HCT116 (cell line): Measurements from ENCODE around the gene NUAK2. TPM values are rescaled to one million over a fixed set of nuclear protein-coding genes. Genes with fewer than 3 reads are reported as not detected.

Experiments
- ATAC-seq: fragments of 200-7000 bp; cut with Tn5 transposase; 2 replicates; pipeline ENCODE4 v1.9.1; 2020; ENCODE audit warnings: mild to moderate bottlenecking, moderate library complexity
- BruUV-seq: library from RNA; stranded (reverse); fragments of 400-500 nt; replicated peaks from 2 replicates; lab custom pipeline; 2021; lab: Mats Ljungman, UMichigan
- CTCF ChIA-PET: fragments of 300-600 bp; sonication (Branson Sonifier 250); formaldehyde crosslinking; loops from one replicate; lab custom pipeline; 2021; ENCODE audit warnings: antibody characterized with exemption; lab: Charles Lee
- POLR2A ChIA-PET: fragments of 300-600, 350-600 bp; sonication (Branson Sonifier 250); formaldehyde crosslinking; loops from one replicate; lab custom pipeline; 2021; ENCODE audit warnings: antibody characterized with exemption; lab: Charles Lee
- RAD21 ChIA-PET, 2 experiments: fragments of 300-600 bp; sonication (Branson Sonifier 250); formaldehyde crosslinking; loops; one replicate each; lab custom pipeline; 2023; ENCODE audit warnings: low total read pairs in 2 of 2; ENCODE audit not compliant: uncharacterized antibody in 2 of 2, unreplicated experiment in 2 of 2, low non-redundant PET in 1 of 2; lab: Charles Lee
- DNase-seq: peaks from one replicate; pipeline ENCODE4 v3.0.0-alpha.2; 2010; ENCODE audit warnings: low read depth, low spot score
- H2AFZ ChIP-seq: fragments of 200-600 bp; shearing (Covaris generic), sonication (generic); 2 replicates; pipeline ENCODE4 v1.6.1; 2017; ENCODE audit warnings: low read depth, mixed run types, mixed read lengths, antibody characterized with exemption, low read length; ENCODE audit not compliant: poor library complexity, severe bottlenecking
- H3K27ac ChIP-seq: 2 replicates; pipeline ENCODE4 v1.5.1; 2012; ENCODE audit warnings: low read depth, low read length
- H3K27me3 ChIP-seq: fragments of 200-600 bp; sonication (generic); 2 replicates; pipeline ENCODE4 v1.6.1; 2016; ENCODE audit warnings: mixed run types, low read length, mixed read lengths; ENCODE audit not compliant: insufficient read depth
- H3K36me3 ChIP-seq, 2 experiments: fragments of 200-500 bp in 1 of 2; fragments of 200-600 bp in 1 of 2; sonication (Bioruptor generic) in 1 of 2; sonication (generic) in 1 of 2; 2 replicates each; pipeline versions ENCODE4 v1.5.1 to v1.6.1; 2014 to 2016; ENCODE audit warnings: low read length in 2 of 2, inconsistent platforms in 1 of 2, mixed read lengths in 1 of 2, mixed run types in 1 of 2; ENCODE audit not compliant: insufficient read depth in 2 of 2, control insufficient read depth in 1 of 2
- H3K4me1 ChIP-seq, 2 experiments: fragments of 200-600 bp in 1 of 2; sonication (generic) in 1 of 2; 2 replicates each; pipeline versions ENCODE4 v1.5.1 to v1.6.1; 2012 to 2017; ENCODE audit warnings: low read length in 2 of 2, inconsistent platforms in 1 of 2, mild to moderate bottlenecking in 1 of 2, mixed read lengths in 1 of 2, mixed run types in 1 of 2, moderate library complexity in 1 of 2; ENCODE audit not compliant: insufficient read depth in 2 of 2, control insufficient read depth in 1 of 2
- H3K4me2 ChIP-seq: fragments of 200-600 bp; sonication (generic); 2 replicates; pipeline ENCODE4 v1.6.1; 2017; ENCODE audit warnings: mixed run types, low read length, mixed read lengths
- H3K4me3 ChIP-seq, 2 experiments: fragments of 200-600 bp in 1 of 2; sonication (generic) in 1 of 2; replicated peaks in 1 of 2; 2 replicates each; pipeline ENCODE4 v1.5.1; 2011 to 2016; ENCODE audit warnings: low read length in 2 of 2, control low read depth in 1 of 2, low read depth in 1 of 2, mild to moderate bottlenecking in 1 of 2, mixed read lengths in 1 of 2, mixed run types in 1 of 2
- H3K79me2 ChIP-seq: fragments of 200-600 bp; sonication (generic); 2 replicates; pipeline ENCODE4 v1.6.1; 2017; ENCODE audit warnings: mild to moderate bottlenecking, mixed run types, low read length, moderate library complexity, mixed read lengths; ENCODE audit not compliant: insufficient read depth
- H3K9ac ChIP-seq: fragments of 200-600 bp; sonication (generic); 2 replicates; pipeline ENCODE4 v1.6.1; 2016; ENCODE audit warnings: low read length, mixed read lengths
- H3K9me2 ChIP-seq: fragments of 200-600 bp; sonication (generic), shearing (Covaris generic); 2 replicates; pipeline ENCODE4 v1.6.1; 2017; ENCODE audit warnings: mixed run types, mild to moderate bottlenecking, moderate library complexity; ENCODE audit not compliant: insufficient read depth
- H3K9me3 ChIP-seq, 2 experiments: fragments of 200-500 bp in 1 of 2; fragments of 200-600 bp in 1 of 2; sonication (Bioruptor generic) in 1 of 2; sonication (generic) in 1 of 2; 2 replicates each; pipeline ENCODE4 v1.6.1; 2014 to 2017; ENCODE audit warnings: low read length in 2 of 2, mixed read lengths in 2 of 2, inconsistent platforms in 1 of 2, low read depth in 1 of 2, mild to moderate bottlenecking in 1 of 2, mixed run types in 1 of 2, moderate library complexity in 1 of 2; ENCODE audit not compliant: control insufficient read depth in 1 of 2, insufficient read depth in 1 of 2
- H4K20me1 ChIP-seq: fragments of 200-600 bp; sonication (generic), shearing (Covaris generic); 2 replicates; pipeline ENCODE4 v1.6.1; 2017; ENCODE audit warnings: mixed run types, mild to moderate bottlenecking, moderate library complexity; ENCODE audit not compliant: insufficient read depth
- ATF3 ChIP-seq: IDR thresholded peaks from 2 replicates; pipeline ENCODE4 v1.6.1; 2012
- CBX3 ChIP-seq: IDR thresholded peaks from 2 replicates; pipeline ENCODE4 v1.6.1; 2012; ENCODE audit warnings: low read depth
- CTCF ChIP-seq, 3 experiments: fragments of 200-600 bp in 1 of 3; sonication (generic) in 1 of 3; IDR thresholded peaks in 2 of 3; conservative IDR thresholded peaks in 1 of 3; 2 replicates each; pipeline ENCODE4 v1.5.1; 2012 to 2017; ENCODE audit warnings: low read depth in 2 of 3, low read length in 2 of 3, antibody characterized with exemption in 1 of 3, borderline replicate concordance in 1 of 3, control low read depth in 1 of 3, mild to moderate bottlenecking in 1 of 3, mixed read lengths in 1 of 3, mixed run types in 1 of 3, moderate library complexity in 1 of 3; ENCODE audit not compliant: insufficient read depth in 1 of 3
- ELF1 ChIP-seq: IDR thresholded peaks from 2 replicates; pipeline ENCODE4 v1.6.1; 2012; ENCODE audit warnings: low read depth, borderline replicate concordance
- EZH2 ChIP-seq: fragments of 200-600 bp; sonication (generic); IDR thresholded peaks from 2 replicates; pipeline ENCODE4 v1.6.1; 2017; ENCODE audit warnings: antibody characterized with exemption, mixed run types
- FOSL1 ChIP-seq: IDR thresholded peaks from 2 replicates; pipeline ENCODE4 v1.6.1; 2012; ENCODE audit warnings: low read depth
- JUND ChIP-seq: IDR thresholded peaks from 2 replicates; pipeline ENCODE4 v1.6.1; 2012
- MAX ChIP-seq: IDR thresholded peaks from 2 replicates; pipeline ENCODE4 v1.6.1; 2012
- POLR2A ChIP-seq: IDR thresholded peaks from 2 replicates; pipeline ENCODE4 v1.7.0; 2011; ENCODE audit warnings: borderline replicate concordance; ENCODE audit not compliant: insufficient read depth, insufficient read length; ENCODE audit errors: extremely low read depth
- RAD21 ChIP-seq: IDR thresholded peaks from 2 replicates; pipeline ENCODE4 v1.6.1; 2012; ENCODE audit warnings: low read depth, mild to moderate bottlenecking
- SIN3A ChIP-seq: IDR thresholded peaks from 2 replicates; pipeline ENCODE4 v1.6.1; 2012; ENCODE audit warnings: low read depth
- SP1 ChIP-seq: IDR thresholded peaks from 2 replicates; pipeline ENCODE4 v1.6.1; 2012; ENCODE audit warnings: low read depth
- SRF ChIP-seq: IDR thresholded peaks from 2 replicates; pipeline ENCODE4 v1.6.1; 2012; ENCODE audit warnings: low read depth
- TCF7L2 ChIP-seq: IDR thresholded peaks from 2 replicates; pipeline ENCODE4 v1.7.0; 2011; ENCODE audit warnings: borderline replicate concordance, inconsistent platforms; ENCODE audit not compliant: insufficient read depth, insufficient read length; ENCODE audit errors: extremely low read depth
- YY1 ChIP-seq: IDR thresholded peaks from 2 replicates; pipeline ENCODE4 v1.6.1; 2011; ENCODE audit warnings: low read length, low read depth, moderate library complexity, mild to moderate bottlenecking; ENCODE audit not compliant: insufficient replicate concordance; ENCODE audit errors: extremely low read depth
- ZFX ChIP-seq: fragments of 450-650 bp; IDR thresholded peaks from 2 replicates; pipeline ENCODE4 v1.6.1; 2017
- ZNF274 ChIP-seq: fragments of 200-500 bp; sonication (Bioruptor generic); IDR thresholded peaks from 2 replicates; pipeline ENCODE4 v1.6.1; 2014; ENCODE audit warnings: mild to moderate bottlenecking, low read depth, low read length, inconsistent platforms
- intact Hi-C: fragments of 100-400 bp; cut with micrococcal nuclease; formaldehyde crosslinking; loops from 2 replicates; pipeline ENCODE4 v1.10.0; 2022
- total RNA-seq: library from RNA; stranded (reverse); gene quantifications from one replicate; pipeline ENCODE4 v1.2.1, GENCODE V29; 2021; ENCODE audit not compliant: unreplicated experiment

The NUAK2 gene
- total RNA-seq, 1 experiment from 2014 or later = 3.0 TPM

GRCh38 chr1:205271277-205271676 is 50.3 kb downstream of the NUAK2 start:
- BruUV-seq = no TSS peak
- peak in 2 of 3 experiments; percentile 16 to 25; a peak in 2 of 6 replicates for TF ChIP-seq CTCF (IDR thresholded peaks at IDR 0.05 in 2 of 3, conservative IDR thresholded peaks at IDR 0.05 in 1 of 3; ENCODE audit: borderline replicate concordance in 1 of 3, insufficient read depth in 1 of 3, low read depth in 2 of 3, low read length in 2 of 3)
- no peak for TF ChIP-seq CBX3
- DNase-seq (no peak), ATAC-seq (peak; percentile 49)
- POLR2A ChIA-PET = interaction anchor here (0.8 to 1.5 kb wide), 6 partner anchors 11 to 54 kb away, joined by 3 to 6 read pairs (median 4); partner anchors contain the start of gene NUAK2
- no peaks in the 10 kb centered on the region for H3K79me2 ChIP-seq
- no peaks in the 10 kb centered on the region for H3K9me2 ChIP-seq
- CTCF ChIA-PET = interaction anchor here (0.8 to 9.3 kb wide), 19 partner anchors 9 to 464 kb away, joined by 3 to 397 read pairs (median 5); partner anchors contain the start of gene NUAK2
- H2AFZ ChIP-seq = no peak overlapping the region
- peak overlapping the region; percentile 11; the same call in 1 of the 2 replicates for H3K27ac ChIP-seq
- H3K4me3 ChIP-seq = peak overlapping the region in 1 of 2 experiments; percentile 21; a peak in 2 of 4 replicates
- RAD21 ChIA-PET = interaction anchor here (0.7 to 3.1 kb wide), 7 partner anchors 10 to 83 kb away, joined by 3 to 24 read pairs (median 3); no protein-coding TSS in a partner anchor
- intact Hi-C loops = loop anchor here (10.0 kb wide), 2 partner anchors 254 to 364 kb away; partner anchors contain the start of gene ELK4
- H3K36me3 ChIP-seq = no peaks in the 10 kb centered on the region
- H3K4me1 ChIP-seq = peaks cover 21 to 51% of the 10 kb centered on the region in 2 experiments
- no peaks in the 10 kb centered on the region for H3K9me3 ChIP-seq
- H3K27me3 ChIP-seq = no peaks in the 10 kb centered on the region
- H3K4me2 ChIP-seq = peak overlapping the region; percentile 73
- no peaks in the 10 kb centered on the region for H4K20me1 ChIP-seq
- peak overlapping the region; percentile 16; the same call in 1 of the 2 replicates for H3K9ac ChIP-seq

- ChIA-PET RAD21 (interaction anchor here (0.7 to 3.1 kb wide), 6 partner anchors 9 to 83 kb away, joined by 3 to 24 read pairs (median 4); no protein-coding TSS in a partner anchor), CTCF (interaction anchor here (0.8 to 9.3 kb wide), 19 partner anchors 9 to 281 kb away, joined by 3 to 397 read pairs (median 5); partner anchors contain the start of gene NUAK2), POLR2A (interaction anchor here (0.8 to 1.5 kb wide), 6 partner anchors 12 to 54 kb away, joined by 3 to 6 read pairs (median 4); partner anchors contain the start of gene NUAK2)
- no peaks in the 10 kb centered on the region for H3K9me3 ChIP-seq
- no peaks in the 10 kb centered on the region for H4K20me1 ChIP-seq
- H3K4me3 ChIP-seq = peak overlapping the region in 1 of 2 experiments; percentile 21; a peak in 2 of 4 replicates
- peak overlapping the region; percentile 16; the same call in 1 of the 2 replicates for H3K9ac ChIP-seq
- no peaks in the 10 kb centered on the region for H3K9me2 ChIP-seq
- no peak overlapping the region for H2AFZ ChIP-seq
- peak overlapping the region; percentile 73 for H3K4me2 ChIP-seq
- no TSS peak for BruUV-seq
- H3K27me3 ChIP-seq = no peaks in the 10 kb centered on the region
- H3K27ac ChIP-seq = peak overlapping the region; percentile 11; the same call in 1 of the 2 replicates
- no peaks in the 10 kb centered on the region for H3K79me2 ChIP-seq
- peak; percentile 46 for DNase-seq
- H3K36me3 ChIP-seq = no peaks in the 10 kb centered on the region
- peak; percentile 70 for ATAC-seq
- intact Hi-C loops = loop anchor here (10.0 kb wide), 2 partner anchors 254 to 364 kb away; partner anchors contain the start of gene ELK4
- H3K4me1 ChIP-seq = peaks cover 22 to 57% of the 10 kb centered on the region in 2 experiments
- TF ChIP-seq ATF3 (no peak), CBX3 (no peak), POLR2A (no peak), MAX (no peak; the same call in none of the 2 replicates), RAD21 (no peak), SIN3A (no peak), ZFX (no peak), SP1 (no peak), SRF (no peak), YY1 (no peak), ELF1 (no peak), FOSL1 (no peak; the same call in 1 of the 2 replicates), TCF7L2 (no peak), ZNF274 (no peak), JUND (no peak; the same call in 1 of the 2 replicates), EZH2 (no peak)
Measured at GRCh38 chr1:205270764-205271163, 50.8 kb downstream of the NUAK2 start.
